Kidney epithelial cell (primary cell): ENCODE measurements around the gene TNPO3. TPM values are rescaled to one million over a fixed set of nuclear protein-coding genes. Genes with fewer than 3 reads are reported as not detected.

Experiments used
- DNase-seq: peaks from one replicate; pipeline ENCODE4 v3.0.0-alpha.2; 2010; ENCODE audit warnings: low read depth
- H3K27me3 ChIP-seq: 2 replicates; pipeline ENCODE4 v1.6.0; 2011; ENCODE audit warnings: low read length; ENCODE audit not compliant: control insufficient read depth, insufficient read depth
- H3K36me3 ChIP-seq: 2 replicates; pipeline ENCODE4 v1.5.1; 2011; ENCODE audit warnings: low read length; ENCODE audit not compliant: control insufficient read depth, insufficient read depth
- H3K4me3 ChIP-seq: 2 replicates; pipeline ENCODE4 v1.5.1; 2011; ENCODE audit warnings: low read depth, mild to moderate bottlenecking, control low read depth, low read length
- total RNA-seq: library from RNA; depleted of rRNA; stranded (reverse); fragments of >200 nt; gene quantifications from 2 replicates; pipeline ENCODE4 v1.2.3, GENCODE V29; 2015
- TF ChIP-seq, protein P1 (sequence below): IDR thresholded peaks from 2 replicates; pipeline ENCODE4 v1.5.1; 2011; ENCODE audit warnings: mild to moderate bottlenecking, moderate library complexity, low read length, control low read depth, inconsistent platforms; ENCODE audit not compliant: insufficient read depth, poor library complexity, severe bottlenecking

The TNPO3 gene
- total RNA-seq, 1 donor from 2014 or later: 50.8 TPM

DNA sequence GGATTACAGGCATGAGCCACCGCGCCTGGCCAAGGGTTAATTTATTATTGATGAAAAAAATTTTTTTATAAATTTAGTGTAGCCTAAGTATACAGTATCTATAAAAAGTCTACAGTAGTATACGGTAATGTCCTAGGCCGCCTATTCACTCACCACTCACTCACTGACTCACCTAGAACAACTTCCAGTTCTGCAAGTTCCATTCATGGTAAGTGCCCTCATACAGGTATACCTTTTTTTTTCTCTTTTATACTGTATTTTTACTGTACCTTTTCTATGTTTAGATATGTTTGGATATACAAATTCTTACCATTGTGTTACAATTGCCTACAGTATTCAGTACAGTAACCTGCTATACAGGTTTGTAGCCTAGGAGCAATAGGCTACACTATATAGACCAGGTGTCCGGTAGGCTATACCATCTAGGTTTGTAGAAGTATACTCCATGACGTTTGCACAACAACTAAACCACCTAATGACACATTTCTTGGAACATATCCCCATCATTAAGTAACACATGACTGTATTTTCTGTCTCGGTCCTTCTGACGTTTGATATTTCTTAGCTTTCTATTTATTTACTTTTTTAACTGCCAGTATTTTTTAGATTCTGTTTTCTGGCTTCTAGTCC, 93.8 kb downstream of the TNPO3 start:
- H3K27me3 ChIP-seq: no peaks in the 10 kb centered on the region
- DNase-seq: no peak
- no peak overlapping the region for H3K4me3 ChIP-seq
- TF ChIP-seq, protein P1, sequence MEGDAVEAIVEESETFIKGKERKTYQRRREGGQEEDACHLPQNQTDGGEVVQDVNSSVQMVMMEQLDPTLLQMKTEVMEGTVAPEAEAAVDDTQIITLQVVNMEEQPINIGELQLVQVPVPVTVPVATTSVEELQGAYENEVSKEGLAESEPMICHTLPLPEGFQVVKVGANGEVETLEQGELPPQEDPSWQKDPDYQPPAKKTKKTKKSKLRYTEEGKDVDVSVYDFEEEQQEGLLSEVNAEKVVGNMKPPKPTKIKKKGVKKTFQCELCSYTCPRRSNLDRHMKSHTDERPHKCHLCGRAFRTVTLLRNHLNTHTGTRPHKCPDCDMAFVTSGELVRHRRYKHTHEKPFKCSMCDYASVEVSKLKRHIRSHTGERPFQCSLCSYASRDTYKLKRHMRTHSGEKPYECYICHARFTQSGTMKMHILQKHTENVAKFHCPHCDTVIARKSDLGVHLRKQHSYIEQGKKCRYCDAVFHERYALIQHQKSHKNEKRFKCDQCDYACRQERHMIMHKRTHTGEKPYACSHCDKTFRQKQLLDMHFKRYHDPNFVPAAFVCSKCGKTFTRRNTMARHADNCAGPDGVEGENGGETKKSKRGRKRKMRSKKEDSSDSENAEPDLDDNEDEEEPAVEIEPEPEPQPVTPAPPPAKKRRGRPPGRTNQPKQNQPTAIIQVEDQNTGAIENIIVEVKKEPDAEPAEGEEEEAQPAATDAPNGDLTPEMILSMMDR: no peak
- peaks cover 2% of the 10 kb centered on the region for H3K36me3 ChIP-seq

GRCh38 chr7:128959296-128959695, 95.6 kb downstream of the TNPO3 start:
- no peak for DNase-seq
- Histone ChIP-seq H3K36me3 (peaks cover 4% of the 10 kb centered on the region), H3K4me3 (no peak overlapping the region), H3K27me3 (no peaks in the 10 kb centered on the region)
- TF ChIP-seq, protein P1: no peak

DNA sequence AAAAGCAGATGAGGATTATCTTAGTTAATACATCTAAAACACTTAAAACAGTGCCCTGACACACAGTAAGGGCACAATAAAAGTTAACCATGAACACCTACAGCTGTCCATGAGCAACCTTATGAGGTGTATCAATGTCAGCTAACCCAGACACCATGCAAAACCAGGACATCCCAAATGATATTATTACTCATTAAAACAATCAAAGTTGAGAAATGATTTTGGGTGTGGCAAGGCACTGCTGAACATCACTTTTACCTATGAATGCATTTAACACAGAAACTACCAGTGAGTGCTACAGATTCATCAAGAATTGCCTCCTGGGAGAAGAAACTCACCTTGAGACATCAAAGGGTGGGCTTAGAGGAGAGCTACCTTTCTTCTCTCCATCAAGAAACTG, 98.9 kb downstream of the TNPO3 start:
- H3K4me3 ChIP-seq: no peak overlapping the region
- no peak for DNase-seq
- peaks cover 4% of the 10 kb centered on the region for H3K36me3 ChIP-seq
- TF ChIP-seq, protein P1: no peak
- H3K27me3 ChIP-seq: no peaks in the 10 kb centered on the region

GRCh38 chr7:128954830-128955802, 99.8 kb downstream of the TNPO3 start:
- Histone ChIP-seq H3K27me3 (no peaks in the 10 kb centered on the region), H3K4me3 (no peak overlapping the region), H3K36me3 (peaks cover 4% of the 10 kb centered on the region)
- no peak for DNase-seq
- TF ChIP-seq, protein P1: no peak

- TF ChIP-seq, protein P1: no peak
- peaks cover 4% of the 10 kb centered on the region for H3K36me3 ChIP-seq
Observed at GRCh38 chr7:128954150-128954549, 100.8 kb downstream of the TNPO3 start.

More at GRCh38 chr7:128954150-128954549, 100.8 kb downstream of the TNPO3 start:
- no peaks in the 10 kb centered on the region for H3K27me3 ChIP-seq
- H3K4me3 ChIP-seq: no peak overlapping the region
- DNase-seq: no peak
